Amniotic stem cell (primary cell): ENCODE results near the gene SRGAP2C.
"Not testable (repeated sequence)": the region's sequence is repeated elsewhere in the genome, so short reads cannot be mapped to it uniquely, and the experiment has no call there.

Experiments used
- DNase-seq: peaks from one replicate; lab custom pipeline; 2025; lab: John Stamatoyannopoulos, UW

The SRGAP2C gene

GRCh38 chr1:121184290-121185127 lies at the start of gene SRGAP2C, which contains the start of gene FAM72B:
Gene SRGAP2C, plus strand, starts transcription at chr1:121184975. Its CDS starts 2,472 bp downstream, at chr1:121187447.
Gene FAM72B, minus strand, starts transcription at chr1:121184340. Its CDS starts 851 bp downstream, at chr1:121183489.
- DNase-seq = peak; percentile 98

- DNase-seq = not testable (repeated sequence)
Measured at GRCh38 chr1:121140393-121140792, 44.4 kb upstream of the SRGAP2C start.

GRCh38 chr1:121148489-121149190 lies 36.1 kb upstream of the SRGAP2C start:
- not testable (repeated sequence) for DNase-seq

GRCh38 chr1:121151294-121151693 lies 33.5 kb upstream of the SRGAP2C start:
- DNase-seq = not testable (repeated sequence)

GRCh38 chr1:121152788-121153187 lies 32.0 kb upstream of the SRGAP2C start:
- DNase-seq = not testable (repeated sequence)

- DNase-seq = not testable (repeated sequence)
Measured at GRCh38 chr1:121154811-121155210, 30.0 kb upstream of the SRGAP2C start.

GRCh38 chr1:121155671-121156358 lies 29.0 kb upstream of the SRGAP2C start:
- not testable (repeated sequence) for DNase-seq

- DNase-seq = not testable (repeated sequence)
Measured at GRCh38 chr1:121156958-121157603, 27.7 kb upstream of the SRGAP2C start.

GRCh38 chr1:121157609-121158008 lies 27.2 kb upstream of the SRGAP2C start:
- not testable (repeated sequence) for DNase-seq

GRCh38 chr1:121160118-121160517 lies 24.7 kb upstream of the SRGAP2C start:
- DNase-seq = not testable (repeated sequence)

GRCh38 chr1:121161199-121161901 lies 23.4 kb upstream of the SRGAP2C start:
- DNase-seq = not testable (repeated sequence)

- not testable (repeated sequence) for DNase-seq
Measured at GRCh38 chr1:121163850-121164757, 20.7 kb upstream of the SRGAP2C start.

GRCh38 chr1:121165296-121165695 lies 19.5 kb upstream of the SRGAP2C start:
- DNase-seq = not testable (repeated sequence)

- DNase-seq = not testable (repeated sequence)
Measured at GRCh38 chr1:121167225-121167738, 17.5 kb upstream of the SRGAP2C start.

- DNase-seq = not testable (repeated sequence)
Measured at GRCh38 chr1:121168152-121168668, 16.6 kb upstream of the SRGAP2C start.

GRCh38 chr1:121176649-121177048 lies 8.1 kb upstream of the SRGAP2C start:
- DNase-seq = not testable (repeated sequence)

- DNase-seq = not testable (repeated sequence)
Measured at GRCh38 chr1:121178197-121178596, 6.6 kb upstream of the SRGAP2C start.

- not testable (repeated sequence) for DNase-seq
Measured at GRCh38 chr1:121183867-121184266, 908 bp upstream of the SRGAP2C start.

GRCh38 chr1:121185140-121185708 lies 449 bp downstream of the SRGAP2C start:
- DNase-seq = not testable (repeated sequence)
